Stimulated activated naive CD4-positive, alpha-beta T cell treated with Interleukin-2 at 50 U/mL for 16 hours (primary cell): Measurements from ENCODE around the gene RGS9.

Experiments used
- DNase-seq: peaks from one replicate; lab custom pipeline; 2025; lab: John Stamatoyannopoulos, UW

Gene RGS9

GRCh38 chr17:65261152-65261551 lies 124.0 kb downstream of the RGS9 start:
- no peak for DNase-seq

- DNase-seq: no peak
Measured at GRCh38 chr17:65261682-65262636, 124.8 kb downstream of the RGS9 start.

- no peak for DNase-seq
Measured at GRCh38 chr17:65265276-65265675, 128.1 kb downstream of the RGS9 start.

GRCh38 chr17:65268832-65269231 lies 131.7 kb downstream of the RGS9 start:
- no peak for DNase-seq

- no peak for DNase-seq
Measured at GRCh38 chr17:65270499-65271253, 133.5 kb downstream of the RGS9 start.

- DNase-seq: no peak
Measured at GRCh38 chr17:65271296-65271695, 134.1 kb downstream of the RGS9 start.
